GM21381 (cell line): ENCODE data around the gene RFX8.
"Not testable (repeated sequence)": the region's sequence is repeated elsewhere in the genome, so short reads cannot be mapped to it uniquely, and the experiment has no call there.

Experiments used
- ATAC-seq: cut with Tn5 transposase; IDR thresholded peaks from one replicate; pipeline ENCODE4 v1.9.1; 2021; ENCODE audit warnings: mild to moderate bottlenecking, moderate library complexity; ENCODE audit not compliant: unreplicated experiment

The RFX8 gene

GRCh38 chr2:101474731-101475384 is at the start of gene RFX8:
RFX8 (minus strand) TSS chr2:101475112; CDS start chr2:101466848, 8,264 bp downstream.
- ATAC-seq = no peak

- ATAC-seq = no peak
These were observed 46.6 kb upstream of the RFX8 start for GRCh38 chr2:101521487-101521886.

GRCh38 chr2:101520246-101520645 is 45.3 kb upstream of the RFX8 start:
- ATAC-seq = no peak

- no peak for ATAC-seq
These were observed 43.9 kb upstream of the RFX8 start for GRCh38 chr2:101518578-101519492.

DNA sequence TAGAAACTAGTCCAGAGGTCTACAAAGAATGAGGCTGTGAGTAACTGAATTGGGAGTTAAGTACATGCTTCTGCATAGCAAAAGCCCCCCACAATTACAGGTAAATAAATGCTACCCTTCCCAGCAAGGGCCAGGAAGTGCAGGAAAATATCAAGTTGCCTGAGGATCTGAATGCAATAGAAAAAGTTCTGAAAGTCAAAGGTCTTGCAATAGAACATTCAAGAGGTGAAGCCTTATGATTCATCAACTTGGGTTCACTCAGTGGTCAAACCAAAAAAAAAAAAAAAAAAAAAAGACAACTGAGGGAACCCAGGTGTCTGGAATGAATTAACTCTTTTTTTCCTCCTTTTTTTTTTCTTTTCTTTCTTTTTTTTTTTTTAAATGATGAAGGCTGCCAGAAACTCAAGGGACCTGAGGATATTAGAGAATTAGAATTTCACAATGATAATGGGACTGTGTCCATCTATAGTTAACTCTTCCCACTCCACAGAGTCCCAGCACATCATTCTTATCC is 42.9 kb upstream of the RFX8 start:
- ATAC-seq = no peak

GRCh38 chr2:101516823-101517690 is 42.1 kb upstream of the RFX8 start:
- no peak for ATAC-seq

GRCh38 chr2:101516349-101516748 is 41.4 kb upstream of the RFX8 start:
- no peak for ATAC-seq

DNA sequence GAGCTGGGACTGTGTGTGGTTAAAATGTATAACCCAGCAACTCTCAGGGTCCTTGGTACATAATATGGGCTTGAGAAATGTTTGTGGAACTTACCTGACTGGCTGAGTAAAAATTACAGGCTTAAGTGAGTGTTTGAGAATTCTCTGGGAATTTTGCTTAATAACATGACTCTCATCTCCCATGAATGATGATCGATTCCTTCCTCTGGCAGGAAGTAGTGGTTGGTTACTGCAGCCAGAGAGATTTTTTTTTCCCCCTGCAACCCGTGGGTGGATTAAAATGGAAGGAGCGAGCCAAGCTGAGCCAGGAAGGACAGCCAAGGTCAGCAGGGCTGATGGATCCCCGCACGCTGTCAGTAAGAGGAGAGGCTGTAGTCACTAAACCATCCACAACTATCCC is 40.6 kb upstream of the RFX8 start:
- ATAC-seq = no peak

GRCh38 chr2:101512993-101513392 is 38.1 kb upstream of the RFX8 start:
- ATAC-seq = no peak

- ATAC-seq = no peak
These were observed 36.5 kb upstream of the RFX8 start for GRCh38 chr2:101511381-101511780.

DNA sequence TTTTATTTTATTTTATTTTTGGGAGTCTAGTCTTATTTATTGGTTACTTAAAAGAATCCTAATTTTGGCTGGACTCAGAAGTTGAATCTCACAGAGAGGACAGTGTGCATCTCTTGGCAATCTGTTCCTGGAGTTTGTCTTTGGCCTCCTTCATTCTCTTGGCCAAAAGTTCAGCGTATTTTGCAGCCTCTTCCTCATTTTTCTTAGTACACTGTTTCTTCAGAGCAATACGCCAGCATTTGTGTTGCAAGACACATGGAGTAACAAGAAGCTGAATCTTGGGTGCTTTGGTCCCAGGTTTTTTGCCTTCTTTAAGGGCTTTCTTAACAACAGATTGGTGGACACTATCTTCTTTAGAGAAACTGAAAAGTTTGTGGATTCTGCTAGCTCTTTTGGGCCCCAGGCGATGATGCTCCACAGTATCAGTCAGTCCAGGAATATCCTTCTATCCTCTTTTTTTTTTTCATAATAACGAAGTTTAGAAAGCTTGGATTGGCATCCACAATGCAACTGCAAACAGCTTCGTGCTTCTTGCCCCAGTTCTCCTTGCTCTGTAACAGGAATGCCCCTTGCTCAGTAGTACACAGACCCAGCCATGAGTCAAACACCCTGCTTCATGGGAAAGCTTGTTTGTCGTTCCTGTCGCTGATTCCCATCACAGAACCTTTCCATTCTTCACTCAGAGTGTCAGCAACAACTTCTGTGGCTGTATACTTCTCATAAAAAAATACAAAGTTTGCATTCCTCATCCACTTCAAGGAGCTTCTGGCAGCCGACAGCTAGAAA is 34.8 kb upstream of the RFX8 start:
- ATAC-seq = no peak

- ATAC-seq = no peak
These were observed 33.7 kb upstream of the RFX8 start for GRCh38 chr2:101508636-101509035.

GRCh38 chr2:101505276-101505675 is 30.4 kb upstream of the RFX8 start:
- ATAC-seq = not testable (repeated sequence)

DNA sequence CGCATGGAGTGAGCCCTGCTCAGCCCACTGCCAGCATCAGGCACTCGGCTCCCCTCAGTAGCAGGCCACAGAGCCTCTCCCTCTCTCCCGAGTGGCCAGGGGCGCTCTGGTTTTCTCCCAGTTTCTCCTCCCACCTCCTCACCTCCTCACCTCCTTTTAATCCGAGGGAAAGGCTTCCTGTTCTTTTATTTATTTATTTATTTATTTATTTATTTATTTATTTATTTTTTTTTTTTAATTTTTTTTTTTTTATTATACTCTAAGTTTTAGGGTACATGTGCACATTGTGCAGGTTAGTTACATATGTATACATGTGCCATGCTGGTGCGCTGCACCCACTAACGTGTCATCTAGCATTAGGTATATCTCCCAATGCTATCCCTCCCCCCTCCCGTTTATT is 29.8 kb upstream of the RFX8 start:
- ATAC-seq = not testable (repeated sequence)

DNA sequence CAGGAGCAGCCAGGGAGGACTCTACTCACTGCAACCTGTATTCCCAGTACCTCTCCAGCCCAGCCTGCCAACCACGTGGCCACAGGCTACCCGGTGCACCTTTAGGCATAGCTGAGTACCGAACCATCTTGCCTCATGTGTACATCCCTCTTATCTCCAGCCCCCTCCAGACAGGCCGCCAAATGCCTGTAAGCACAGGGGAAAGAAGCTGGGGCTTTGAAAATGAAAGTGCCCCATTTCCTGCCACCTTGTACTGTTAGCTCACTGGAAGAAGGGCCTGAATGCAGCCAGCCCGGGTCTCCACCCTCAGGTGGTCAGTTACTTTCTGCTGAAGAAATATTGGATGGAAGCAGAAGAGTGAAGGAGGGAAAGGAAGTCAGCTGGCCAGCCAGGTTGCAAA is 27.2 kb upstream of the RFX8 start:
- ATAC-seq = no peak

DNA sequence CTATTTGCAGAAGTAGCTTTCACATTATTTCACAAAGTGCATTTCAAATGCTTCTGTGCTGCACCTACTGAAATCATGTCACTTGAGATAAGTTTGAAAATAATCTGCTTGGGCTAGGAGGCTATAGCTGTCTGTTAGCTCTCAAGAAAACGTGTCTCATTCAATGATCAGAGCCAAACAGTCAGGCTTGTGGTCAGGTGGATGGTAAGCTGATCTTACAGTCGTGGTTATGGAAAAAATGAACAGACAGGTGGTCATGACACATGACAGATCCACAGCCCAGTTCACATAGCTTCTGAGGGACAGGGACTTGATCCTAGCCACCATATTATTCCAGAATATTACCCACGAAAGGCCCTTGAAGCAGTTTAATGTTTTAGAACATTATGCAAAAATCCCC is 26.5 kb upstream of the RFX8 start:
- ATAC-seq = no peak

- no peak for ATAC-seq
These were observed 25.9 kb upstream of the RFX8 start for GRCh38 chr2:101500860-101501259.

GRCh38 chr2:101500180-101500579 is 25.3 kb upstream of the RFX8 start:
- no peak for ATAC-seq

DNA sequence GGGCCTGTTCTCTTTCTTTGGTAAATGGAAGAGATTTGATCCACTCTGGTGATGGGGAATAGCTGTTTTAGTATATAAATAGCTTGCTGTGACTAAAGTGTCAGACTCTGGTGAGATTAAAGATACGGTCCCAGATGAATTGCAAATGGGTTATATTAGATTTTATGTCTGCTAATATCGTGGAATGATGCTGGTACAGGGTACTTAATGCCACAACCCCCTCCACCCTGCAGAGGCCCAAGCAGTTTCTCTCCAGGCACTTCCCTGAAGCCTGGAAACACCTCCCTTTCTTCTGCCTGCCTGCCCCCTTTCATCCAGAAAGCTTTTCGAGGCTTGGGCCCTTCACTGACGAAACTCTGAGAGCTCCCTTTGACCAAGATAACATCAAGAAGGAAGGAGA is 21.4 kb upstream of the RFX8 start:
- ATAC-seq = no peak

DNA sequence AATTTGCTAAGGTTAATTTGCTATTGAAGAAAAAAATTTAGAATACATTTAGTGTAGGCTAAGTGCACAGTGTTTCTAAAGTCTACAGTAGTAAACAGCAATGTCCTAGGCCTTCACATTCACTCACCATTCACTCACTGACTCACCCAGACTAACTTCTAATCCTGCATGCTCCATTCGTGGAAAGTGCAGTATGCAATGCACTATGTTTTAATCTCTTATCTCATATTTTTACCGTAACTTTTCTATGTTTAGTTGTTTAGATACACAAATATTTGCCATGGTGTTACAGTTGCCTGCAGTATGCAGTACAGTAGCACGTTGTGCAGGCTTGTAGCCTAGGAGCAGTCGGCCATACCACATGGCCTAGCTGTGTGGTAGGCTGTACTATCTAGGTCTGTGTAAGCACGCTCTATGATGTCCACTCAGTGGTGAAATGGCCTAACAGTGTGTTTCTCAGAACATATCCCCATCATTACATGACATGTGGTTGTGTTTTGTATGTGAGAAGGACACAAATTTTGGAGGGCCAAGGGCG is 18.1 kb upstream of the RFX8 start:
- ATAC-seq = no peak
